ENCODE measurements around the gene SLITRK2. TPM values are rescaled to one million over a fixed set of nuclear protein-coding genes. Genes with fewer than 3 reads are reported as not detected.

Gene SLITRK2
- total RNA-seq, 1 experiment from 2014 or later: not detected

- no peak for DNase-seq (ENCODE audit: low spot score)
- Histone ChIP-seq H3K36me3 (ENCODE audit: insufficient read depth, low read length, poor library complexity, severe bottlenecking) (no peaks in the 10 kb centered on the region), H3K9me3 (ENCODE audit: low read depth, low read length, poor library complexity, severe bottlenecking) (peaks cover 3% of the 10 kb centered on the region), H3K4me3 (ENCODE audit: low read depth, low read length, poor library complexity, severe bottlenecking) (no peak overlapping the region), H3K27me3 (replicated peaks; ENCODE audit: insufficient read depth, low read depth, low read length, poor library complexity) (no peaks in the 10 kb centered on the region), H3K27ac (ENCODE audit: low read depth, low read length, poor library complexity, severe bottlenecking) (no peak overlapping the region), H3K4me1 (ENCODE audit: insufficient read depth, low read length, poor library complexity, severe bottlenecking) (no peaks in the 10 kb centered on the region)
- intact Hi-C loops (cut with micrococcal nuclease; ENCODE audit: unreplicated experiment): no loop called here
- CTCF ChIA-PET: no interaction called here
- BruUV-seq (replicated peaks): no TSS peak
- TF ChIP-seq CTCF (conservative IDR thresholded peaks at IDR 0.05; ENCODE audit: low read depth, low read length) (no peak), EZH2 (IDR thresholded peaks at IDR 0.05; ENCODE audit: borderline replicate concordance, low read depth, low read length, poor library complexity, severe bottlenecking) (no peak)
- POLR2A ChIA-PET (ENCODE audit: low non-redundant PET): no interaction called here
Observed at GRCh38 chrX:145843146-145843904, 25.7 kb downstream of the SLITRK2 start.

GRCh38 chrX:145844886-145845285, 27.3 kb downstream of the SLITRK2 start:
- BruUV-seq (replicated peaks): no TSS peak
- intact Hi-C loops (cut with micrococcal nuclease; ENCODE audit: unreplicated experiment): no loop called here

GRCh38 chrX:145848448-145848847, 30.8 kb downstream of the SLITRK2 start:
- H3K4me3 ChIP-seq (ENCODE audit: low read depth, low read length, poor library complexity, severe bottlenecking): no peak overlapping the region
- no peaks in the 10 kb centered on the region for H3K4me1 ChIP-seq (ENCODE audit: insufficient read depth, low read length, poor library complexity, severe bottlenecking)
- POLR2A ChIA-PET (ENCODE audit: low non-redundant PET): no interaction called here
- TF ChIP-seq EZH2 (IDR thresholded peaks at IDR 0.05; ENCODE audit: borderline replicate concordance, low read depth, low read length, poor library complexity, severe bottlenecking) (no peak), CTCF (conservative IDR thresholded peaks at IDR 0.05; ENCODE audit: low read depth, low read length) (no peak)
- BruUV-seq (replicated peaks): no TSS peak
- CTCF ChIA-PET: no interaction called here
- DNase-seq (ENCODE audit: low spot score): no peak
- H3K27ac ChIP-seq (ENCODE audit: low read depth, low read length, poor library complexity, severe bottlenecking): no peak overlapping the region
- no peaks in the 10 kb centered on the region for H3K9me3 ChIP-seq (ENCODE audit: low read depth, low read length, poor library complexity, severe bottlenecking)
- no peaks in the 10 kb centered on the region for H3K27me3 ChIP-seq (replicated peaks; ENCODE audit: insufficient read depth, low read depth, low read length, poor library complexity)
- no peaks in the 10 kb centered on the region for H3K36me3 ChIP-seq (ENCODE audit: insufficient read depth, low read length, poor library complexity, severe bottlenecking)
- intact Hi-C loops (cut with micrococcal nuclease; ENCODE audit: unreplicated experiment): no loop called here

More at GRCh38 chrX:145844886-145845285, 27.3 kb downstream of the SLITRK2 start:
- ChIA-PET POLR2A (ENCODE audit: low non-redundant PET) (no interaction called here), CTCF (no interaction called here)
- Histone ChIP-seq H3K9me3 (ENCODE audit: low read depth, low read length, poor library complexity, severe bottlenecking) (peaks cover 3% of the 10 kb centered on the region), H3K4me3 (ENCODE audit: low read depth, low read length, poor library complexity, severe bottlenecking) (no peak overlapping the region), H3K4me1 (ENCODE audit: insufficient read depth, low read length, poor library complexity, severe bottlenecking) (no peaks in the 10 kb centered on the region), H3K36me3 (ENCODE audit: insufficient read depth, low read length, poor library complexity, severe bottlenecking) (no peaks in the 10 kb centered on the region), H3K27ac (ENCODE audit: low read depth, low read length, poor library complexity, severe bottlenecking) (no peak overlapping the region), H3K27me3 (replicated peaks; ENCODE audit: insufficient read depth, low read depth, low read length, poor library complexity) (no peaks in the 10 kb centered on the region)
- TF ChIP-seq CTCF (conservative IDR thresholded peaks at IDR 0.05; ENCODE audit: low read depth, low read length) (no peak), EZH2 (IDR thresholded peaks at IDR 0.05; ENCODE audit: borderline replicate concordance, low read depth, low read length, poor library complexity, severe bottlenecking) (no peak)
- DNase-seq (ENCODE audit: low spot score): no peak
